IPS-18a (cell line): ENCODE results near the gene ANKFY1.
A peak's percentile ranks its signal among the peaks of the same experiment; 100 is the strongest.
"Not testable (repeated sequence)": the region's sequence is repeated elsewhere in the genome, so short reads cannot be mapped to it uniquely, and the experiment has no call there.

ENCODE experiments used
- H3K27ac ChIP-seq: one replicate; pipeline ENCODE4 v1.5.1; 2013; ENCODE audit warnings: low read length
- H3K27me3 ChIP-seq: one replicate; pipeline ENCODE4 v1.6.1; 2013; ENCODE audit warnings: mild to moderate bottlenecking, low read length; ENCODE audit not compliant: control insufficient read depth, insufficient read depth
- H3K36me3 ChIP-seq: one replicate; pipeline ENCODE4 v1.6.1; 2013; ENCODE audit warnings: low read depth, low read length; ENCODE audit not compliant: control insufficient read depth
- H3K4me1 ChIP-seq: one replicate; pipeline ENCODE4 v1.6.1; 2013; ENCODE audit warnings: low read depth, low read length; ENCODE audit not compliant: control insufficient read depth
- H3K4me3 ChIP-seq: one replicate; pipeline ENCODE4 v1.5.1; 2013; ENCODE audit warnings: low read length
- H3K9ac ChIP-seq: one replicate; pipeline ENCODE4 v1.6.1; 2013; ENCODE audit warnings: mild to moderate bottlenecking, low read length, moderate library complexity
- H3K9me3 ChIP-seq: one replicate; pipeline ENCODE4 v1.6.1; 2013; ENCODE audit warnings: low read depth, low read length; ENCODE audit not compliant: control insufficient read depth

The ANKFY1 gene

DNA sequence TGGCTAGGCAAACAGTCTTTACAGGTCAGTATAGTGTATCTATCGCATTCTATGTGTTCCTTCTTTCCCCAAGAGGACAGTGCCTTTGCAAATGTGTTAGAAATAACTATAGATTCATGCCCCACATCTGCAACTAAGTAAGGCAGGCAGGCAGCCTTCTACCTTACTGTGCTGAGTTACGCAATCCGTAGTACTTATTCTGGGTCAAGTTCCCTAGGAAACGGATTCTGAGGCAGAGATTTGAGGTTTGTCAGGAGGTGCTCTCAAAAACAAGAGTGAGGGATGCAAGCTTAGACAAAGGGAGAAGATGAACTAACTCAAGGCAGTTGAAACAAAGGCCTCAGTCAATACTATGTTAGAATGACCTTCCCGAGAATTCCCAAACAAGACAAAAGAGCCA, 12.7 kb upstream of the ANKFY1 start:
- no peaks in the 10 kb centered on the region for H3K4me1 ChIP-seq
- H3K4me3 ChIP-seq, result no peak overlapping the region
- H3K9me3 ChIP-seq, result no peaks in the 10 kb centered on the region
- H3K27ac ChIP-seq, result no peak overlapping the region
- H3K36me3 ChIP-seq, result peaks cover 27% of the 10 kb centered on the region
- H3K9ac ChIP-seq, result no peak overlapping the region
- no peaks in the 10 kb centered on the region for H3K27me3 ChIP-seq

DNA sequence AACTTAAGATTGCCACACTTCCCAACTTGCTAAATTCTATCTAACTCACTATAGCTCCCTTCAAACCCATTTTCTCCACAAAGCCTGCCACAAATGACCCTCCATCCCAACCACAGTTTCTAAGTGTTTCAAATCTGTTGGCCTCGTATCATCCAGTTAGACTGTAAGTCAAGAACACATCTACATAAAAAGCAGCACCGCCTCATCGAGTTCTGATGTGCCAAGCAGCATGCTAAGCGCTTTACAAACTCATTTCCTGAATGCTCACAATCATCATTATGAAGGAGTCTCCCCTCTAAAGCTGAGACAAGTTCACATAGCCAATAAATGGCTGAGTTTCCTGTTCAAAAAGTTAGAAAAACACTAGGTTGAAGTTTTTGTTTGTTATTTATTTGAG, 9.2 kb upstream of the ANKFY1 start:
- Histone ChIP-seq H3K4me1 (no peaks in the 10 kb centered on the region), H3K9me3 (no peaks in the 10 kb centered on the region), H3K27me3 (no peaks in the 10 kb centered on the region), H3K27ac (no peak overlapping the region), H3K9ac (no peak overlapping the region), H3K36me3 (peaks cover 45% of the 10 kb centered on the region), H3K4me3 (no peak overlapping the region)

DNA sequence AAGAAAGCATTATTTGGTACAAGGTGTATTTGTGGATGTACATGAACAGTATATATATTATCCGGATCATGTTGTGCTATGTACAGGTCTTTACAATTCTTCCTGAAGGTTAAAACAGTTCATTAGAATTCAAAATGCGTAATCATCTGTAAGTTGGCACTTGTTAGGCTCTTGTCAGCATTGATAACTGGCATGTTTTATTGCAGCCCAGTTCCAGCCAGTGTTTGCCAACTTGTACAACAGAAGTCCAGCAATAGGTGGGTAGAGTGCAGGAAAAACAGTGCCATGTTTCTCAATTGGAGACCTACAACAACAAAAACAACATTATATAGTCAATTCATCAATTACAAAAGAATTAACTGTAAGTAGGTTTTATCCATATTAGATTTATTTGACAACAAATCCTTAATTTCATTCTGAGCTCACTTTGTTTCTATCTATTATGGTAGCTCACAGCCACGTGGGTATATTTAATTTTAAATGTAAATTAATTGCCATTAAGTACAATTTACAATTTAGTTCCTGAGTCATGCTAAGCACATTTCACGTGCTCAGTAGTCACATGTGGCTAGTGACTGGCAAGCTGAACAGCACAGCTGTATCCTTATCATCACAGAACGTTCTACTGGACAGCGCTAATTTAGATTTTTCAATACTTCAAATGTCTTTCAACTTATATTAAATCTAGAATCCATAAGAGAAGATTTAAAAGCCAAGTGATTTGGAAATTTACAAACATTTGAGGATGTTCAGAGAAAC, 8.6 kb upstream of the ANKFY1 start:
- Histone ChIP-seq H3K4me1 (no peaks in the 10 kb centered on the region), H3K4me3 (no peak overlapping the region), H3K27me3 (no peaks in the 10 kb centered on the region), H3K9me3 (no peaks in the 10 kb centered on the region), H3K36me3 (peaks cover 51% of the 10 kb centered on the region), H3K27ac (no peak overlapping the region), H3K9ac (no peak overlapping the region)

DNA sequence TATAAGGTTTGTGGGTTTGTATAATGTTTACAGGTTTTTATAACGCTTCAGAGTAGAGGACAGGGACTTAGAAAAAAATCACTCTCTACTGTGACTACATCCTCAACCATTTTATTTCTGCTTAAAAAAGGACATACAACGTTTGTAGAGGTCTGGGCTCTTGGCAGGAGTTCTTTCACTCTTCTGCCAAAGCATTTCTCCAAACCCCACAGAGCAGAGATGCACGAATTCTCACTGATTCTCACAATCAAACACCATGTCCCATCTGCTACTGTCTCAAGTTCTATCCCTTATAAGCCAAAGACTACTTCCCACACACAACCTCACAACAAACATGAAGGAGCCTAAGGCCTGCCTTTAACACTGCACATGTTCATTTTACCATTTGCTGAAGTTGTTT, 7.0 kb upstream of the ANKFY1 start:
- Histone ChIP-seq H3K27ac (no peak overlapping the region), H3K4me1 (no peaks in the 10 kb centered on the region), H3K9ac (no peak overlapping the region), H3K36me3 (peaks cover 46% of the 10 kb centered on the region), H3K4me3 (no peak overlapping the region), H3K27me3 (no peaks in the 10 kb centered on the region), H3K9me3 (no peaks in the 10 kb centered on the region)

- H3K4me3 ChIP-seq, result no peak overlapping the region
- H3K9me3 ChIP-seq, result no peaks in the 10 kb centered on the region
- H3K36me3 ChIP-seq, result peaks cover 46% of the 10 kb centered on the region
- H3K27ac ChIP-seq, result no peak overlapping the region
- no peak overlapping the region for H3K9ac ChIP-seq
- H3K27me3 ChIP-seq, result no peaks in the 10 kb centered on the region
- H3K4me1 ChIP-seq, result no peaks in the 10 kb centered on the region
These were observed 6.1 kb upstream of the ANKFY1 start for GRCh38 chr17:4269915-4270314.

DNA sequence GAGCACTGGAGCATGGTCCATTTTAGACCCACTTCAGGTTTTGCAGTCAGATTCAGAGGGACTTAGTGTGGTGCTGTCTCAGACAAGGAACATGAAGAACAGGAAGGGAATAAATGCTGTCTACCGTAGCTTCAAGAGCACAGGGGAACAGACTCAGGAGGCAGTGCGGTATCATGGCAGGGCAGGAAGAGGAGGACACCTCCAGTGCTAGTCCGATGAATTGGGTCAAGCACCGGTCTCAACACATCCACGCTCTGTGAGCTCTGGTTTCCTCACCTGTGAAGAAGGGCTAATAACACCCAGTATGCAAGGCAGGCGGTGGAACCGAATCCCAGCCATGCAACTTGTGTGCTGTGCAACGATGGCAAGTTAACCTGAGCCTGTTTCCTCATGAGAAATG, 3.6 kb upstream of the ANKFY1 start:
- Histone ChIP-seq H3K27me3 (no peaks in the 10 kb centered on the region), H3K9ac (no peak overlapping the region), H3K9me3 (no peaks in the 10 kb centered on the region), H3K4me3 (no peak overlapping the region), H3K4me1 (no peaks in the 10 kb centered on the region), H3K27ac (no peak overlapping the region), H3K36me3 (peaks cover 43% of the 10 kb centered on the region)

GRCh38 chr17:4266550-4266949, 2.8 kb upstream of the ANKFY1 start:
- H3K9me3 ChIP-seq, result no peaks in the 10 kb centered on the region
- no peaks in the 10 kb centered on the region for H3K27me3 ChIP-seq
- H3K9ac ChIP-seq, result no peak overlapping the region
- H3K4me3 ChIP-seq, result no peak overlapping the region
- H3K27ac ChIP-seq, result no peak overlapping the region
- H3K4me1 ChIP-seq, result peaks cover 4% of the 10 kb centered on the region
- peaks cover 35% of the 10 kb centered on the region for H3K36me3 ChIP-seq

DNA sequence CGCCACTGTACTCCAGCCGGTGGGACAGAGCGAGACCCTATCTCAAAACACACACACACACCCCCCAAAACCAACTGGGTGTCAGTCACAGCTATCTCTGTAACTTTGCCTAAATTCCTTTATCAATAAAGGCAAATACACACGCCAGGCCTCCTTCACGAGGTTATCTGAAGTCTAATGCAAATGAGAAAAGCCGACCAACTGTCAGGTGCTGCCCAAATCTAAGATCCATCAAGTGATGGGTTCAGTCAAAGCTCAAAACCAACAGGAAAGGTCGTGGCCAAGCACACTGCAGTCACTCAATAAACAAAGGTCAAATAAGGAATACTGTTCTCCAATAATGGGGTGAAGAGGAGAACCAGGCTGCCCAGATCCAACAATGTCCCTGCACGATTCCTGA, 1.1 kb downstream of the ANKFY1 start:
- Histone ChIP-seq H3K27me3 (no peaks in the 10 kb centered on the region), H3K9me3 (peaks cover 11% of the 10 kb centered on the region), H3K9ac (peak overlapping the region; percentile 83), H3K4me1 (peaks cover 4% of the 10 kb centered on the region), H3K4me3 (peak overlapping the region; percentile 89), H3K36me3 (peaks cover 9% of the 10 kb centered on the region), H3K27ac (no peak overlapping the region)

DNA sequence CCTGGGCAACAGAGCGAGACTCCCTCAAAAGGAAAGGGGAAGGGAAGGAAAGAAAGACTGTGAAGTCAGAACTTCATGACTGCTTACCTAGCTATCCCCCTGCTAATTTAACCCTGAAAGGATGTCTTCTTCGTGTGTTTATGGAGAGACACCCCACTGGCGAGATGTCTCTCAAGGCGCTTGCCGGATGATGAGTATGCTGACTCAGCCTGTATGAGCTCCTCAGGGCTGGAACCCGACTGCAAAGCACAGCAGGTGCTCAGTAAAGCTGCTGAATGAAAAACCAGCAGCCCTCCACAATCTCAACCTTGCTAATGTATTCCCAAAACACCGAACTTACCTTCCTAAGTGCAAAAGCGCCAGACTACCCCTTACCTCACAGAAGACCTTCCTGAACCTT, 2.3 kb downstream of the ANKFY1 start:
- H3K27me3 ChIP-seq, result no peaks in the 10 kb centered on the region
- H3K27ac ChIP-seq, result no peak overlapping the region
- H3K4me1 ChIP-seq, result peaks cover 4% of the 10 kb centered on the region
- peaks cover 4% of the 10 kb centered on the region for H3K36me3 ChIP-seq
- H3K9me3 ChIP-seq, result peaks cover 11% of the 10 kb centered on the region
- peak overlapping the region; percentile 19 for H3K4me3 ChIP-seq
- no peak overlapping the region for H3K9ac ChIP-seq

DNA sequence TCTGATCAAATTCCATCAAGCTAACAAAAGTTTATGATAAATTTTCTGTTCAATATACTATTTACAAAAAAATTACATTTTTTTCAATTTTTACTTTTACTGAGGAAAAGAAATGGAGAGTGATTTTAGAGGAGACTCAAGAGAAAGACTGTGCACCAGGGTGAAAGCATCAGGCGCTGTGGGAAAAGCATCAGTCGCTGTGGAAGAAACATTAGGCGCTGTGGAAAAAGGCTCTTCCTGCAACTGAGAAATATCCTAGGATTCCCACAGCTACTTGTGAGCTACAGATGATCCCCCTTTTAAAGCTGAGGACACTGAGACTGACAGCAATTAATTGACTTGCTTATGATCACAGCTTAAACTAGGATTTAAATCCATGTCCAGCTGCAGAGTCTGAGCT, 4.9 kb downstream of the ANKFY1 start:
- Histone ChIP-seq H3K36me3 (peaks cover 4% of the 10 kb centered on the region), H3K4me1 (peaks cover 4% of the 10 kb centered on the region), H3K9ac (no peak overlapping the region), H3K9me3 (peaks cover 11% of the 10 kb centered on the region), H3K27ac (no peak overlapping the region), H3K27me3 (no peaks in the 10 kb centered on the region), H3K4me3 (no peak overlapping the region)

- H3K4me1 ChIP-seq, result peaks cover 4% of the 10 kb centered on the region
- H3K9me3 ChIP-seq, result peaks cover 11% of the 10 kb centered on the region
- no peak overlapping the region for H3K4me3 ChIP-seq
- no peak overlapping the region for H3K27ac ChIP-seq
- H3K27me3 ChIP-seq, result no peaks in the 10 kb centered on the region
- peaks cover 4% of the 10 kb centered on the region for H3K36me3 ChIP-seq
- H3K9ac ChIP-seq, result no peak overlapping the region
These were observed 6.8 kb downstream of the ANKFY1 start for GRCh38 chr17:4256952-4257351.

GRCh38 chr17:4255271-4255670, 8.5 kb downstream of the ANKFY1 start:
- H3K27ac ChIP-seq, H3K4me3 ChIP-seq, H3K4me1 ChIP-seq, H3K9ac ChIP-seq, H3K27me3 ChIP-seq, H3K36me3 ChIP-seq: not testable (repeated sequence)
- H3K9me3 ChIP-seq, result peaks cover 11% of the 10 kb centered on the region
